Adrenal gland (tissue), 12 donors: ENCODE data around the gene ZNF200. TPM values are rescaled to one million over a fixed set of nuclear protein-coding genes. Genes with fewer than 3 reads are reported as not detected.

ENCODE experiments used
- DNase-seq, 7 donors: peaks; one replicate each; pipeline ENCODE4 v3.0.0-alpha.2; 2019 to 2020
- H3K27ac ChIP-seq, 5 donors: fragments of 200-600 bp; sonication (generic) in 4 of 5; 1 replicate in 3 of 5; 2 replicates in 2 of 5; pipeline versions ENCODE4 v1.5.1 to v1.8.0; 2016 to 2020; ENCODE audit warnings: mild to moderate bottlenecking in 1 of 5
- H3K27me3 ChIP-seq: fragments of 200-600 bp; 2 replicates; pipeline ENCODE4 v1.8.0; 2021
- H3K36me3 ChIP-seq, 2 donors: fragments of 200-600 bp; replicated peaks in 1 of 2; 1 replicate in 1 of 2; 2 replicates in 1 of 2; pipeline versions ENCODE4 v1.5.1 to v1.8.0; 2018 to 2022
- H3K4me1 ChIP-seq, 2 donors: fragments of 200-600 bp; replicated peaks in 1 of 2; 1 replicate in 1 of 2; 2 replicates in 1 of 2; pipeline versions ENCODE4 v1.5.1 to v1.8.0; 2018 to 2021
- H3K4me3 ChIP-seq, 4 donors: fragments of 200-600 bp; sonication (generic) in 3 of 4; one replicate each; pipeline ENCODE4 v1.5.1; 2016 to 2018
- H3K9me3 ChIP-seq, 3 donors: fragments of 200-600 bp; sonication (generic) in 1 of 3; replicated peaks in 1 of 3; 1 replicate in 2 of 3; 2 replicates in 1 of 3; pipeline versions ENCODE4 v1.5.1 to v1.8.0; 2016 to 2021
- POLR2A ChIP-seq, 2 donors: fragments of 450-650 bp; IDR thresholded peaks; one replicate each; pipeline ENCODE4 v1.6.1; 2017; ENCODE audit warnings: antibody characterized with exemption in 2 of 2, mild to moderate bottlenecking in 2 of 2, moderate library complexity in 1 of 2
- WGBS, 4 donors: extraction: QIAGEN DNeasy Blood & Tissue Kit in 2 of 4; methylation state at CpG; one replicate each; pipeline versions ENCODE4 v1.1.5 to v1.1.7; 2013 to 2017; 5-methylcytosine and 5-hydroxymethylcytosine counted together
- intact Hi-C, 2 donors: fragments of 100-400 bp; cut with DNase I; formaldehyde crosslinking; loops; one replicate each; pipeline versions ENCODE4 v1.14.1 to v1.15.0; 2022 to 2023
- polyA plus RNA-seq, 3 donors: library from polyadenylated mRNA; stranded (reverse); fragments of 200-250 nt in 2 of 3; fragments of 350-450 nt in 1 of 3; fragmentation: Illumina TruSeq in 1 of 3; extraction: RNeasy Lipid Tissue Mini Kit (QIAGEN cat#74804) in 1 of 3; gene quantifications; one replicate each; pipeline ENCODE4 v1.2.3, GENCODE V29; 2013 to 2014
- total RNA-seq, 9 donors: library from RNA; depleted of rRNA in 4 of 9; stranded (reverse); fragments of >200 nt in 4 of 9; fragments of 120-200 nt in 1 of 9; fragmentation: NEBNext Ultra II Directional in 1 of 9; extraction: Animal tissue kit (Norgen Biotek cat#: 25700) in 1 of 9; gene quantifications; one replicate each; pipeline versions ENCODE4 v1.1.0 to v1.2.4, GENCODE V29; 2013 to 2023
- TF ChIP-seq, protein P1 (sequence below), 6 experiments: fragments of 450-650 bp in 4 of 6; fragments of 200-600 bp in 2 of 6; sonication (generic) in 1 of 6; IDR thresholded peaks; 1 replicate in 5 of 6; 2 replicates in 1 of 6; pipeline versions ENCODE4 v1.5.1 to v1.8.0; 2016 to 2021; ENCODE audit warnings: antibody characterized with exemption in 6 of 6, mild to moderate bottlenecking in 2 of 6, moderate library complexity in 1 of 6
- donor health status: healthy with polysubstance abuse.
- donor health status: Bipolar disorder and iron deficiency.
- donor health status: DM: yes; HTN: yes; CAD: no.
- donor health status: DM: no; HTN: no; CAD: no.
- donor health status: DM: no; HTN: no; CAD: no.
- donor health status: DM: yes; HTN: yes; CAD: no.

The ZNF200 gene
- total and polyA plus RNA-seq, 12 donors: 4.4 to 15.4 (median 8.1) TPM

DNA sequence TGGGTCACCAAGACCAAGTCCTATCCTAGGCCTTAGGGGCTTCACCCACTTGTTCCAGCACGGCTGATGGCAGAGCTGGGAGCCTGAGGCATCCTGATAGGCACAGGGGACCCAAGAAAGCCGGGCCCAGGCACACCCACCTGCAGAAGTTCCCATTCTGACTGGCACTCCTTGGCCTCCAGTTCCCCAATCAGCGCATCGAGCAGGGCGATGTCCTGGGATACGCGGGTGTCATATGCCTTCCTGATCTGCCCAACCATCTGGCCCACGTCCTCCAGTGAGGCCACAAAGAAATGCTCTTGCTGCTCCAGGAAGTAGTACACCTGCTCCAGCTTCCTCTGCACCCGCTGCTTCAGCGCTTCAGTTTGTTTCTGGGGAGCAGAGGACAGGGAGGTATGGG lies 11.9 kb upstream of the ZNF200 start:
- no peaks in the 10 kb centered on the region for H3K4me1 ChIP-seq
- no peak for TF ChIP-seq POLR2A (IDR thresholded peaks at IDR 0.05)
- TF ChIP-seq, protein P1, sequence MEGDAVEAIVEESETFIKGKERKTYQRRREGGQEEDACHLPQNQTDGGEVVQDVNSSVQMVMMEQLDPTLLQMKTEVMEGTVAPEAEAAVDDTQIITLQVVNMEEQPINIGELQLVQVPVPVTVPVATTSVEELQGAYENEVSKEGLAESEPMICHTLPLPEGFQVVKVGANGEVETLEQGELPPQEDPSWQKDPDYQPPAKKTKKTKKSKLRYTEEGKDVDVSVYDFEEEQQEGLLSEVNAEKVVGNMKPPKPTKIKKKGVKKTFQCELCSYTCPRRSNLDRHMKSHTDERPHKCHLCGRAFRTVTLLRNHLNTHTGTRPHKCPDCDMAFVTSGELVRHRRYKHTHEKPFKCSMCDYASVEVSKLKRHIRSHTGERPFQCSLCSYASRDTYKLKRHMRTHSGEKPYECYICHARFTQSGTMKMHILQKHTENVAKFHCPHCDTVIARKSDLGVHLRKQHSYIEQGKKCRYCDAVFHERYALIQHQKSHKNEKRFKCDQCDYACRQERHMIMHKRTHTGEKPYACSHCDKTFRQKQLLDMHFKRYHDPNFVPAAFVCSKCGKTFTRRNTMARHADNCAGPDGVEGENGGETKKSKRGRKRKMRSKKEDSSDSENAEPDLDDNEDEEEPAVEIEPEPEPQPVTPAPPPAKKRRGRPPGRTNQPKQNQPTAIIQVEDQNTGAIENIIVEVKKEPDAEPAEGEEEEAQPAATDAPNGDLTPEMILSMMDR (IDR thresholded peaks at IDR 0.05): no peak
- peak in 1 of 7 donors; percentile 3 for DNase-seq
- intact Hi-C loops: no loop called here
- H3K27ac ChIP-seq: no peak overlapping the region
- 70 to 87% (median 84%) methylated on average over 3 to 10 of the region's 10 CpGs for WGBS, 4 donors
- no peak overlapping the region for H3K4me3 ChIP-seq
- peaks cover 4% of the 10 kb centered on the region for H3K27me3 ChIP-seq
- H3K9me3 ChIP-seq: no peaks in the 10 kb centered on the region
- no peaks in the 10 kb centered on the region for H3K36me3 ChIP-seq

DNA sequence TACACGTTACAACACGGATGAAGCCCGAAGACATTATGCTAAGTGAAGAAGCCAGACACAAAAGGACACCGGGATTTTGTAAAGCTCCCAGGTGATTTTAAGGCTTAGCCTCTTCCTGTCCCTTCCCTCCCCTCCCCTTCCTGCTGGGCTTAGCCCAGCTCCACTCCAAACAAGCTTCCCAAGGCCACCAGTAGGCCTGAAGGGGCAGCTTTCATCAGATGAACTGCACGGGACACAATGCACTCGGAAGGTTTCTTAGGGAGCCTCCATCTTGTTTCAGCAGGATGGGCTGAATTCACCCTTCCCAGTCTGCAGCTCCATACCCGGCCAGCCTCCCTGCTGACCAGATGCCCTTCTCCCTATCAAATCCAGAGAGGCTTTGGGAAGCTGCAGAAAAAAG lies 11.0 kb upstream of the ZNF200 start:
- DNase-seq: no peak
- H3K36me3 ChIP-seq: no peaks in the 10 kb centered on the region
- no peaks in the 10 kb centered on the region for H3K9me3 ChIP-seq
- 72 to 83% (median 74%) methylated on average over 5 to 7 of the region's 7 CpGs for WGBS, 4 donors
- H3K4me1 ChIP-seq: no peaks in the 10 kb centered on the region
- peaks cover 4% of the 10 kb centered on the region for H3K27me3 ChIP-seq
- no peak overlapping the region for H3K4me3 ChIP-seq
- intact Hi-C loops: no loop called here
- no peak overlapping the region for H3K27ac ChIP-seq
- TF ChIP-seq POLR2A (IDR thresholded peaks at IDR 0.05): no peak
- TF ChIP-seq, protein P1 (IDR thresholded peaks at IDR 0.05): no peak

DNA sequence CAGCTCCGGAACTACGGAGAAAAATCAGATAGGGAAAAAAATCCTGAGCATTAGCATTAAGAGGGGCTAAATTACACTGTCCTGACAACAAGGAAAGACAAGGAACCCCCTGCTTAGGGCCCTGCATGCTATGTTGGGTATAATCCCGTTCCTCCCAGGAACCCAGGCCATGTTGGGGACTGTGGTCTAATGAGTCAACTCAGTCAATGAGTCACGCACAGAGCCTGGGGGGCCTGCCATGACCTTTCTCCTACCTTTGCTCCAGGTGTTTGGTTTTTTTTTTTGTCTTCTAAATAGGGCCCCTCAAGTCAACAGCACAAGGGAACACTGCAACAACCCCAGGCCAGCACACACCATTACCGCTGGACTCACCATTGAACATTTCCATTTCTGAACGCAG lies 8.9 kb upstream of the ZNF200 start:
- Histone ChIP-seq H3K4me1 (no peaks in the 10 kb centered on the region), H3K9me3 (no peaks in the 10 kb centered on the region), H3K27me3 (peaks cover 4% of the 10 kb centered on the region), H3K27ac (no peak overlapping the region), H3K36me3 (no peaks in the 10 kb centered on the region), H3K4me3 (no peak overlapping the region)
- intact Hi-C loops: no loop called here
- 67 to 81% (median 77%) methylated on average over 5 to 6 of the region's 6 CpGs for WGBS, 4 donors
- TF ChIP-seq, protein P1 (IDR thresholded peaks at IDR 0.05): no peak
- TF ChIP-seq POLR2A (IDR thresholded peaks at IDR 0.05): no peak
- peak in 2 of 7 donors; percentile 0 to 21 for DNase-seq

DNA sequence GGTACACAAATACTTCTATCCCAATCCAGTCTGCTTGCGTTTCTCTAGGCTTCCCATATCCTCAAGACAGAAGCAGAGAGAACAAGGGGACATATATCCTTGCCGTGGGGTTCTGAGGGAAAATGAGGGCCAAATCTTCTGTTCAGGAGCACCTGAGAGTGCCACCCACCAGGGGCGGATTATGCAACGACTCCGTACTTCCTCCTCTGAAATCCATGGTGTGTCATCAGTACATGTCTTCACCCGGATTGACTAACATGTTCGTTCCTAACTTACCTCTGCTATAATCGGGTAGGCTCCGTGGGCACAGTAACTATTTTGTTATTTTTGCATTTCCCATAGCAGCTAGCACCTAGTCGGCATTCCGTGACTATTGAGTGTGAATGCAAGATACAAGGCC lies 7.8 kb upstream of the ZNF200 start:
- peaks cover 4% of the 10 kb centered on the region for H3K27me3 ChIP-seq
- TF ChIP-seq, protein P1 (IDR thresholded peaks at IDR 0.05): no peak
- TF ChIP-seq POLR2A (IDR thresholded peaks at IDR 0.05): no peak
- H3K4me3 ChIP-seq: no peak overlapping the region
- H3K36me3 ChIP-seq: no peaks in the 10 kb centered on the region
- no peak overlapping the region for H3K27ac ChIP-seq
- H3K4me1 ChIP-seq: no peaks in the 10 kb centered on the region
- no peaks in the 10 kb centered on the region for H3K9me3 ChIP-seq
- intact Hi-C loops: no loop called here
- 67 to 78% (median 72%) methylated on average over 11 of the region's 11 CpGs for WGBS, 4 donors
- DNase-seq: peak in 1 of 7 donors; percentile 38
